GM23248 (cell line): ENCODE measurements around the gene GTPBP4.

Source experiments
- EZH2 ChIP-seq: fragments of 200-600 bp; sonication (generic); IDR thresholded peaks from 2 replicates; pipeline ENCODE4 v1.6.1; 2018; ENCODE audit warnings: antibody characterized with exemption, mild to moderate bottlenecking; ENCODE audit not compliant: insufficient read depth, poor library complexity, severe bottlenecking
- EZH2phosphoT487 ChIP-seq: fragments of 200-600 bp; sonication (generic); IDR thresholded peaks from 2 replicates; pipeline ENCODE4 v1.6.1; 2018; ENCODE audit warnings: antibody characterized with exemption, moderate library complexity, mild to moderate bottlenecking, low read depth; ENCODE audit not compliant: insufficient read depth

DNA sequence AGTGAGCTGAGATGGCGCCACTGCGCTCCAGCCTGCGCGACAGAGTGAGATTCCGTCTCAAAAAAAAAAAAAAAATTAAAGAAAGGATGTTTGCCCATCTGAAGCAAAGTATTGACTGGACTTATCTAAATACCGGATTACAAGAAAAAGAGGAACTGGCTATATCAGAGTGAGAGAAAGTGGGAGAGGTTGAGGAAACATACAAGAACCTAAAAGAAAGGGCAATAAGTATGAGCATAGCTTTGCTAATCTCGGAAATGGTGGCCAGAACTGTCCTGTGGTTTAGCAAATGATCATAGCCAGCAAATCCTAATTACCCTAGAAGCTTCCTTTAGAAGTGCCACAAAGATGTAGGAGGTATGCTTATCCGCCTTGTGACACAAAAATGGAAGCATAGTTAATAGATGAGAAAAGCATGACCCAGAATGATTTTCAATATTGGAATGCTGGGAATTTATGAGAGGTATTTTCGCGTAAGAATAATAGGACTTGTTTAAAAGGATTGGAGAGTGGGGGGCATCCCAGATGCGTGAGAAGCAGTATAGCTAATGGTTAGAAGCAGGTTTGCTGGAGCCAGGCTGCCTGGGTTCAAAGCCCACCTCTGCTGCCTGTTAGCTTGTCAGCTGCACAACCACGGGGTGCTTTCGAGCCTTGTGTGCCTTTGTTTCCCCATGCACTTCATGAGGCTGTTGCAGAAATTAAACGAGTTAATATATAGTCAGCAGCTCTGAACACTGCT, 1.2 kb upstream of the GTPBP4 start:
- TF ChIP-seq EZH2 (no peak), EZH2phosphoT487 (no peak)
